Islet of Langerhans (tissue), 1 donor: Measurements from ENCODE around the gene PCP2.
A peak's percentile ranks its signal among the peaks of the same experiment; 100 is the strongest.
"Not testable (repeated sequence)": the region's sequence is repeated elsewhere in the genome, so short reads cannot be mapped to it uniquely, and the experiment has no call there.

Source experiments
- FAIRE-seq: peaks from one replicate; lab custom pipeline; 2011; peaks lifted over from hg19 to GRCh38; lab: Jason Lieb, UNC

PCP2 gene

DNA sequence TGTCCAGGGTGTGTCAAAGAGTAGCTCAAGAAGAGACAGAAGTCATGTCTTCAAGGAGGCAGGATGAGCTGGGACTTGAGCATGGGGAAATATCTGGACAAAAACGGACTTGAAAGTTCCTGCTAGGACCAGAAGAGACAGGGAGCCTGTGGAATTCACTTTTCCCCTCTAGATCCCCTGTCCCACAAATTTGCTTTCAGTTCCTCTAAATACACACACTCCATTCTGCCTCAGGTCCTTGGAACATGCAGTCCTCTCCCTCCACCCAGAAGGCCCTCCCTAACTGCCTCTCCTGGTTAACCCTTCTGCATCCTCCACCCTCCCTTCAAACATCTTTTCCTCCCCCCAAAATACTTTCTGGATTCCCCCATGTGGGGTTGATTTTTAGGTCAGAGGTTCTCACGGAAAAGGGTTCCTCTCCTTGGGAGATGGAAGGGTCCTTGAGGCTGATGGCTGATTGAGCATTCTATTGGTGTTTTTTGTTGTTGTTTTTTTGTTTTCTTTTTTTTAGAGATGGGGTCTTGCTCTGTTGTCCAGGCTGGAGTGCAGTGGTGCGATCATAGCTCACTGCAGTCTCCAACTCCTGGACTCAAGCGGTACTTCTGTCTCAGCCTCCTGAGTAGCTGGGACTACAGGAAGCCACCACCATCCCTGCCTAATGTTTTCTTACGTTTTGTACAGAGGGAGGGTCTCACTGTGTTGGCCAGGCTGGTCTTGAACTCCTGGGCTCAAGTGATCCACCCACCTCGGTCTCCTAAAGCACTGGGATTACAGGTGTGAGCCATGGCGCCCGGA, 28.4 kb upstream of the PCP2 start:
- no peak for FAIRE-seq

DNA sequence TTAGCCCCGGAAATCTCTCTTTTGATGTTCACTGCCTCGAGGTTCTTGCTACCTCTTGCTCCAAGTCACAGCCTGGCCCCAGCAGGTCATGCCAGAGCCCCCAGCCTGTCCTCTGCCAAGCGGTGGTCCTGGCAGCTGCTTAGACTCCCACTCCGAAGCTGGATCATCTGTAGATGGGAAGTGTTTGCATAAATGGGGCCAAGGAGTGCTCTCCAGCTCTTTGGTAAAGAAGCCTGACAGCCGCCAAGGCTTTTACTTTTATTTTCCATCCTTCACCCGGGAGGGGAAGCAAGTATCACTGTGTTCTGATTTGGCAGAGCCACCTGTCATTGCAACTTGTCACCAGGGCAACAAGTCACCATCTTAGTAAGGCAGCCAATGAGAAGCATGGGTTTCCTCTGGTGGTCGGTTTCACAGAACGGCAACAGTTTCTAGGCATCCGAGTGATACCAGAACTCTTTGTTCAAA, 24.7 kb upstream of the PCP2 start:
- no peak for FAIRE-seq

DNA sequence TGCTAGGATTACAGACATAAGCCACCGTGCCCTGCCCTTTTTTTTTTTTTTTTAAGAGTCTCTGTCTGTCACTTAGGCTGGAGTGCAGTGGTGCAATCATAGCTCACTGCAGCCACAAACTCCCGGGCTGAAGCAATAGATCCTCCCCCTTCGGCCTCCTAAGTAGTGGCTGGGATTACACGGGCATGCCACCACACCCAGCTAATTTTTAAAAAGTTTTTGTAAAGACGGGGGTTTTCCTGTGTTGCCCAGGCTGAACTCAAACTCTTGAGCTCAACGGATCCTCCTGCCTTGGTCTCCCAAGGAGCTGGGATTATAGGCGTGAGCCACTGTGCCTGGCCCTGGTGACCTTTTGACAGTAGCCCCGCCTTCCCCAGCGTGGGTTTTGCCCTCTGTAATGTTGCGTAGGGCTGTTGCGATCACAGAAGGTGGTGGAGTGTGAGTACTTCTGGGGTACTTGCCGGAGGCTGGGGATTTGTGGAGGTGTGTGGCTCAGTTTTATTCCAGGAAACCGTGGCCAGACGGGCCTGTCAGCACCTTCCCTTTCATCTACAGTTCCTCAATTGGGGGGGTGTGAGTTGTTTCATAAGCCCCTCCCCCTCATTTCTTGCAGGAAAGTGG, 23.7 kb upstream of the PCP2 start:
- no peak for FAIRE-seq

DNA sequence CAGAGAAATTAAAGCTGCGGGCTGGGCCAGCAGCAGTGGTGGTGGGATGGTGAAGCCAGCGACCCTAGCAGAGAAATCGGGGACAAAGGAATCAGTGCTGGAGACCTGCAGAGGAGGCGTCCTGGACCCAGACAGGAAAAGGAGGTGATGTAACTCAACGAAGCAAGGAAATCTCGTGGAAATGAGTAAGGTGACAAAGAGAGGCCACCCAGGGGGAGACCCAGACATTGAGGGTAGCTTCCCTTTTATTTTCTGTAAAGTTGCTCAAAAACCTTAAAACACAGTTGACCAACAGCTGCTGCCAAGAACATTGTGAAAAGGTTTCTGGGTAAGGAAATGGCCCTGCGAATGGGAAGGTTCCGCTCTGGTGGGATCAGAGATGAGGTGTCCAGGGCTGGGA, 22.1 kb upstream of the PCP2 start:
- FAIRE-seq, result no peak

DNA sequence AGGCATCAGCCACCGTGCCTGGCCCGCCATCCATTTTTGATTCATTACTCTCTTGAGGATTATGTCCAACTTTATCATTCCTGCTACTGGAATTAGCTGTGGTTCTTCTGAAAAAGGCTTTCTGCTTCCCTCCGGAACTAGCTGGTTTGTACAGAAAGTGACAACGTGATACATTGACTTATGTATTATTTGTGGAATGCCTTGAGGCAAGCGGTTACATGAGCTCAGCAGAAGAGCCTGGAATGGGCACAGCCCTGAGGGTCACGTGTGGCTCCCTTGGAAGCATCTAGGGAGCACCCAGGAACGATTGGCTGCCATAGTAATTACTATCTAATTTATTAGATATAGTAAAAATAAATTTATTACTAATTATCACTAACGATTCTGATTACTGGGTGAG, 20.9 kb upstream of the PCP2 start:
- FAIRE-seq, result no peak

DNA sequence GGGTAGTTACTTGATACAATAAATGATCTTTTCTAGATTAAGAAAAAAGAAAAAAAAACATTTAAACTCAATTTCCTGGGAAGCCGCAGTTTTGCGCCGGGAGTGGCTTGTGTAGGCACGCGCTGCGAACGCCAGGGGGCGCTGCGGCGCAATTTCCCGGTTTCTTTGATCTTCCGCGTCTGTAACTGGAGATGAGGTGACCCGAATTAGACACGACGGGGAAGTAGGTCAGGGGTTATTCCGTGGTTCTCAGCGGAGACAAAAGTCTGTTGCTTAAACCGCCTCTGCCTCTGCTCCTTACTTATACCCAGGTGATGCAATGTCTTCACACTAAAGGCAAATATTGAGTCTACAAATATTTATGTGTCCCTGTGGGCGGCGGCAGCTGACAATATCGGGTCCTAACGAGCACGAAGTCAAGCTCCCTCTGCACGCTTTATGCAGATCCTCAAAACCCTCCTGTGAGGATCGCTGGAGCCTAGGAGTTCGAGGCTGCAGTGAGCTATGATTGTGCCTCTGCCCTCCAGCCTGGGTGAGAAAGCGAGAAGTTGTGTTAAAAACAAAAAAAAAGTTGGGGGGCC, 18.6 kb upstream of the PCP2 start:
- FAIRE-seq, result peak; percentile 84

DNA sequence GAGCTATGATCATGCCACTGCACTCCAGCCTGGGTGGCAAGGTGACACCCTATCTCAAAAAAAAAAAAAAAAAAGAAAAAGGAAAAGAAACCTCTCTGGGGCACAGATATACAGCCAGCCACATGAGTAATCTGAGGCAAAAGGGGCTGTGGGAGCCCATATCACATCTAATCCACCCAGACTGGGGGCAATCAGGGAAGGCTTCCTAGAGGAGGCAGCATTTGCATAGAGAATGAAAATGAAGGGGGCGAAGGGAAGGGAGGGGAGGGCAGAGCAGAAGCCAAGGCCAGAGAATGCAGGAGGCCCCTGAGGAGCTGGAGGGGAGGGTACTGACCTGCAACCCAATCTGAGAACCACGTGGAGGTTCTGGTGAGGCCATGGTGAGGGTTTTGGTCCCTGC, 16.6 kb upstream of the PCP2 start:
- FAIRE-seq, result no peak

DNA sequence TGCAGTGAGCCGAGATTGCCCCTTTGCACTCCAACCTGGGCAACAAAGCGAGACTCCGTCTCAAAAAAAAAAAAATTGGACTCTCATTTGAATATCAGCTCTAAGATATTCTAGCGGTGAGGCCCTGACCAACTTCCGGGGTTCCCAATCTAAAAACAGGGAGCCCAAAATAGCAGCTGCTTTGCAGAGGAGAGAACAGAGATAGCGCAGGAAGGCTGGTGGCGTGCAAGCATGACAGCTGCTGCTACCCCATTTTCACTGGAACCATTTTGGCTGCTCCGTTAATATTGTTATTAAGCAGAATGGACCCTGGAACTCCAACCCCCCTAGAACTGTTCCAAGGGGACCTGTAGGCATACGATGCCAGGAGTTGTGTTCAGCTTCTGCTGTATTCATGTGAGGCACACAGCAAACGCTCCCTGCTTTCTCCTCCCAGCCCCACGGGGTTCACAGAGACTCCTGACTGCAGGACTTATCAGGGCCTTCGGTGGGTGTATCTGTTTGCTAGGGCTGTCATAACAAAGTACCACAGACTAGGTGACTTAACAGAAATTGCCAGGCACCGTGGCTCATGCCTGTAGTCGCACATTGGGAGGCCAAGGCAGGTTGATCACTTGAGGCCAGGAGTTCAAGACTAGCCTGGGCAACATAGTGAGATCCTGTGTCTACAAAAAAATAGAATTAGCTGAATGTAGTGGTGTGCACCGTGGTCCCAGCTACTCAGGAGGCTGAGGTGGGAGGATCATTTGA, 14.9 kb upstream of the PCP2 start:
- no peak for FAIRE-seq

DNA sequence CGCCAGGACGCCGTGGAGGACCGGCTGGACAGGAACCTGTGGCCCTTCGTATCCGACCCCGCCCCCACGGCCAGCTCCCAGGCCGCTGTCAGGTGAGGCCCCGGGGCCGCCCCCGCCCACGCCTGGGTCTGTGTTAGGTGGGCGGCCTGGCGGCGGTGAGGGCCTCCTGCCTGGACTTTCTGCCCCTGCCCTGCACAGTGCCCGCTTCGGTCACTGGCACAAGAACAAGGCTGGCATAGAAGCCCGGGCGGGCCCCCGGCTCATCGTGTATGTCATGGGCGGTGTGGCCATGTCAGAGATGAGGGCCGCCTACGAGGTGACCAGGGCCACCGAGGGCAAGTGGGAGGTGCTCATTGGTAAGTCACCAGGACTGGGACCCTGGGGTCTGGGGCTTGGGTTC, 13.6 kb upstream of the PCP2 start:
- no peak for FAIRE-seq

DNA sequence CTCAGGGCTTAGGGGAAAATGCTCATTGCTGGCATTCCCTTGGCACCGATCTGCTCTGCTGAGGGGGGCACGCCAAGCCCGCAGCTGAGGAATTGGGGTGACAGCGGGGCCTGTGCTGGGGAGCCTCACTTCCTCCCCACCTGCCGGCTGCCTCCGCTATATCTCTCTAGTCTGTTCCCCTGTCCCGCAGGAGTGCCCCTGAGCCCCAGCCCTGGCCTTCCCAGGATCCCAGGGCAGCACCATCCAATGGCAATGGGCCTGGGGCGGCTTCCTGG, 12.8 kb upstream of the PCP2 start:
- FAIRE-seq, result no peak

DNA sequence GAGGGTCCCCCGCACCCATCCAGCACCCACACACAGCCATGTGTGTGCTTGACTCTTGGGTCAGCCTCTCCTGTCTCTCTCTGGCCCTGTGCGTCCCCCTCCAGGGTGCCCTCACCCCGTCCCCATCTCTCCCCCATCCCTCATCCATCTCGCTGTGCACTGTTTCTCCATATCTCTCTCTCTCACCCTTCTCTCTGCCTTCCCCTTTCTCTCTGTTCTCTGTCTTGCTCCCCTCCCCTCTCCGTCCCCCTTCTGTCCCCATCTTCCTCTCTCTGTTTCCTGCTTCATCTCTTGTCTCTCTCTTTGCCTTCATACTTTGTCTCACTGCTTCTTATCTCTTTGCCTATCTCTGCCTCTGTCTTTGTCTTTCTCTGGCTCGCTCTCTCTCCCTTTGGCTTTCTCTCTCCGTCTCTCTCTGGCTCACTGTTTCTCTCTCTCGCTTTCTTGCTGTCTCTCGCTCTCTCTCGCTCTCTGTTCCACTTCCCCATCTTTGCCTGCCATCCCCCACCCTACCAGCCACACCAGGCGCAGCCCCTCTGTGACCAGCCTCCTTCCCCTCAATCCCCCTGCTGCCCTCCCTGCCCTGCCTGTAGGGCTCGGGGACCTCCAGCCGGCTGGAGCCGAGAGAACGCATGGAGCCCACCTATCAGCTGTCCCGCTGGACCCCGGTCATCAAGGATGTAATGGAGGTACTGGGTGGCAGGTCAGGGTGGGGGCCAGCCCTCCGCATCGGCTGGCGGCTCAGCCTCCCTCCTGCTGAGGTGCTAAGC, 12.3 kb upstream of the PCP2 start:
- FAIRE-seq, result no peak

DNA sequence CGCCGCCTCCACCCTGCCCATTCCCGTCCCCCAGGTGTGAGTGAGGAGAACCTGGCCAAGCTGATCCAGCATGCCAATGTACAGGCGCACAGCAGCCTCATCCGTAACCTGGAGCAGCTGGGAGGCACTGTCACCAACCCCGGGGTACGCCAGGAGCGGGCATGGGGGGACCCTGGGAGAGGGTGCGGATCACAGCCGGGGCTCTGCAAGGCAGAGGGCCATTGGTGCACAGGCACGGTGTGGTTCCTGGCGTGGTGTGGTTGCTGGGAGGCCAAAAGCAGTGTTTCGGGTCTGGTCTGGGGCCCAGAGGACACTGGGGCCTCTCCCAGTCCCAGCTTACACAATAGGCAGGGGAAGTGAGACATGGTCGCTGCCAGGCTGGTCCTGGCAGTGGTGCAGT, 11.6 kb upstream of the PCP2 start:
- no peak for FAIRE-seq

DNA sequence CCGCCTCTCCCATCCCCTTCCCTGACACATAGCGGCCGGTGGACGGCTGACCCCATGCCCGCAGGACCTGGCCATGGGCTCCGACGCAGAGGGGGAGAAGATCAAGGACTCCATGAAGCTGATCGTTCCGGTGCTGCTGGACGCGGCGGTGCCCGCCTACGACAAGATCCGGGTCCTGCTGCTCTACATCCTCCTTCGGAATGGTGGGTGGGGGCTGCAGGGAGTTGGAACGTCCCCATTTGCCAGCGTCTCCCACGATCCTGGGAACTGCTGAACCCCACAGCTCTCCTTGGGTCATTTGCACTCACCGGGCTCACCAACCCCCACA, 11.0 kb upstream of the PCP2 start:
- no peak for FAIRE-seq

DNA sequence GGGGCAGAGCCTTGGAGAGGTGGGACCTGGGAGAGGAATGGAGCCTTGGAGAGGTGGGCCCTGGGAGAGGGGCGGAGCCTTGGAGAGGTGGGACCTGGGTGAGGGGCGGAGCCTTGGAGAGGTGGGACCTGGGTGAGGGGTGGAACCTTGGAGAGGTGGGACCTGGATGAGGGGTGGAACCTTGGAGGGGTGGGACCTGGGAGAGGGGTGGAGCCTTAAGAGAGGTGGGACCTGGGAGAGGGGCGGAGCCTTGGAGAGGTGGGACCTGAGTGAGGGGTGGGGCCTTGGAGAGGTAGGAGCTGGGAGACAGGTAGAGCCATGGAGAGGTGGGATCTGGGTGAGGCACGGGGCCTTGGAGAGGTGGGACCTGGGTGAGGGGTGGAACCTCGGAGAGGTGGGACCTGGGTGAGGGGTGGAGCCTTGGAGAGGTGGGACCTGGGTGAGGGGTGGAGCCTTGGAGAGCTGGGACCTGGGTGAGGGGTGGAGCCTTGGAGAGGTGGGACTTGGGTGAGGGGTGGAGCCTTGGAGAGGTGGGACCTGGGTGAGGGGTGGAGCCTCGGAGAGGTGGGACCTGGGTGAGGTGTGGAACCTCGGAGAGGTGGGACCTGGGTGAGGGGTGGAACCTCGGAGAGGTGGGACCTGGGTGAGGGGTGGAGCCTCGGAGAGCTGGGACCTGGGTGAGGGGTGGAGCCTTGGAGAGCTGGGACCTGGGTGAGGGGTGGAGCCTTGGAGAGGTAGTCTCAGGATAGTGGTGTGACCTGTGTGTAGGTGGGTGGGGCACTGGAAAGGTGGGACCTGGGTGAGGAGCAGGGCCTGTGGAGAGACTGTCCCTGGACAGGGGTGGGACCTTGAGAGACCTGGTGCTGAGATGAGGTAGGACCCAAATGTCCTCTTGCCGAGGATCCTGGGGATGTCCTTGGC, 10.4 kb upstream of the PCP2 start:
- not testable (repeated sequence) for FAIRE-seq

DNA sequence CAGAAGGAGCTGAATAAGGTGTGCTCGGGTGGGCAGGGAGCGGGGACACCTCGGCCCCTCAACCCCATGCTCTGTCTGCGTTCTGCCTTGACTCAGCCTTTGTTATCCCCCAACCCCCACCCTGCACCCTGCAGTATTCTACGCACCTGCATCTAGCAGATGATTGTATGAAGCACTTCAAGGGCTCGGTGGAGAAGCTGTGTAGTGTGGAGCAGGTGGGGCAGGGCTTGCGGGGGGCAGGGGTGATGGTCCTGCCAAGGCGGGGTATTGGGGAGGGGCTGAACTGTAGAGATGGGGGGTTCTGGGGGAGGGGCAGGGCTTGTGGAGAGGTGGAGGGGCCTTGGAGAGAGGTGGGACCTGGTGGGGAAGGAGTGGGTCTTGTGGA, 9.5 kb upstream of the PCP2 start:
- no peak for FAIRE-seq

DNA sequence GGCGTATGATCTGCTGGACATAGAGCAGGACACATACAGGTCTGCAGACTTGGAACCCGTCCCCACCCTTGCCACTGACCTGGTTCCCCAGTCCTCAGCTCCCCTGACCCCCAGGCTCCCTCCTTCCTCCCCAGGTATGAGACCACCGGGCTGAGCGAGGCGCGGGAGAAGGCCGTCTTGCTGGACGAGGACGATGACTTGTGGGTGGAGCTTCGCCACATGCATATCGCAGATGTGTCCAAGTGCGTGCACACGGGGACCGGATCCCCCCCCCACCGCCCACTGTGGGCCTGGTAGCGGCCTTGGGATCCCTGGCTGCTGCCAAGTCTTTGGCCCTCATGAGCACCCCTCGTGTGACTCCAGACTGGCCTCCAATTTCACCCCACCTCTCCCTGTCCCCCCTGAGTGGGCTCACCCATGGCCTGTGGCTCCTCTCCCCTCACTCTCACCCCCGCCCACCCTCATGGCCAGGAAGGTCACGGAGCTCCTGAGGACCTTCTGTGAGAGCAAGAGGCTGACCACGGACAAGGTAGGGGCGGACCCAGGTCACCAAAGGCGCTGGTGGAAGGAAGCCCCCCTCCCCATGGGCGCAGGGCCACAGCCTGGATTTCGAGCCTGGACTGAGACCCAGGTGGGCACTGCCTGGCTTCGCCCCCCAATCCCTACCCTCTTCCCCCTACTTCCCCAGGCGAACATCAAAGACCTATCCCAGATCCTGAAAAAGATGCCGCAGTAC, 8.9 kb upstream of the PCP2 start:
- FAIRE-seq, result no peak

DNA sequence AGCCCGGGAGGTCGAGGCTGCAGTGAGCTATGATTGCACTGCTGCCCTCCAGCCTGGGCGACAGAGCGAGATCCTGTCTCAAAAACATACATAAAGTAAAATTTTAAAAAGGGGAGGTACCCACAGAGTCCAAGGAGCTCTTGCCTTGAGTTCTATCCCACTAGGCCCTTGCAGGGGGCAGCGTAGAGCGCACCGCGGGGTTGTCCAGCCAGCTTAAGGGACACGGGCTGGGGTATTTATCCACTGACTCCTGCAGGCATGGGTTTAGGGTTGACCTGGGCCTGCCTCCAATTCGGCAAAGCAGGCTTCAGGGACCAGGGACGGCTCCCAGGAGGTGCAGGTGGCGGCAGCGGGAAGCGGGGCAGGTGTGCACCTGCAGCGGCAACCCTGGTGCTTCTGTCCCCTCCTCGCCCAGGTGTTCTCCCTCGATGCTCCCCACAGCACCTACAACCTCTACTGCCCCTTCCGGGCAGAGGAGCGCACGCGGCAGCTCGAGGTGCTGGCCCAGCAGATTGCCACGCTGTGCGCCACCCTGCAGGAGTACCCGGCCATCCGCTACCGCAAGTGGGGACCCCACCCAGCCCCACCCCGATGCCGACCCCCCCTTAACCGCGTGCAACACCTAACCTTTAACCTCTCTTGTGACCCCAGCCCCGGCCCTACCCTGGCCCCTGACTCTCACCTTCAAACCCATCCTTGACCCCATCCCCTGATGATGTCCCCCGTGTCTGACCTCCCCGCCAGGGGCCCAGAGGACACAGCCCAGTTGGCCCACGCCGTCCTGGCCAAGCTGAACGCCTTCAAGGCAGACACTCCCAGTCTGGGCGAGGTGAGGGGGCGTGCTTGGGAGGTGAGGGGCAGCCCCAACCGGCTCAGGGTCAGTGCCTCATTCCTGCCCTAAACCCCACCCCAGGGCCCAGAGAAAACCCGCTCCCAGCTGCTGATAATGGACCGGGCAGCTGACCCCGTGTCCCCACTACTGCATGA, 8.1 kb upstream of the PCP2 start:
- FAIRE-seq, result no peak

DNA sequence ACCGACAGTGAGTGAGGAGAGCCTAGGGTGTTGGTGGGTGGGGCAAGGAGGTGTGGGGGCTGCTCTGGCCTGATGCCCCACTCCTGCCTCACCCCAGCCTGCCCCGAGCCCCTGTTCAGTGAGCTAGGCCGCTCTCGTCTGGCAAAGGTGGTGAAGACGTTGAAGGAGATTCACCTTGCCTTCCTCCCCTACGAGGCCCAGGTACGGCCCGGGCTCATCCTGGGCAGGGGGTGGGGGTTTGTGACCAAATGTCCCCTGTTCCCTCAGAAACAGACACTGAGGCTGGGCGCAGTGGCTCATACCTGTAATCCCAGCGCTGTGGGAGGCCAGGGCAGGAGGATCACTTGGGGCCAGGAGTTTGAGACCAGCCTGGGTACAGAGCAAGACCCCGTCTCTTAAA, 7.3 kb upstream of the PCP2 start:
- FAIRE-seq, result no peak

DNA sequence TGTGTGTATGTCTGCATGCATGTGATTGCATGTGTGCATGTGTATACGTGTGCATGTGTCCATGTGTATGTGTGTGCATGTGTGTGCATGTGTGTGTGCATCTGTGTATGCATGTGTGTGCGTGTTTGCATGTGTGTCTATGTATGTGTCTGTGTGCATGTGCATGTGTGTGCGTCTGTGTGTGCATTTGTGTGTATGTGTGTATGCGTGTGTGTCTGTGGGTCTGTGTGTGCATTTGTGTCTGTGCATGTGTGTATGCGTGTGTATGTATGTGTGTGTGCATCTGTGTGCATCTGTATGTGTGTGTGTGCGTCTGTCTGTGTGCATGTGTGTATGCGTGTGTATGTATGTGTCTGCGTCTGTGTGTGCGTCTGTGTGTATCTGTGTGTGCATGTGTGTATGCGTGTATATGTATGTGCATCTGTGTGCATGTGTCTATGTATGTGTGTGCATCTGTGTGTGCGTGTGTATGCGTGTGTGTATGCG, 6.4 kb upstream of the PCP2 start:
- FAIRE-seq, result no peak
